Measurements from ENCODE around the gene P4HA2.

The P4HA2 gene

GRCh38 chr5:132227485-132228240, at the start of gene P4HA2:
Gene P4HA2, minus strand, starts transcription at chr5:132227853. Its CDS starts 9,227 bp downstream, at chr5:132218626.
- DNase-seq (ENCODE audit: low read depth): no peak
- peak within 1 kb of the TSS; percentile 58 for H3K4me3 ChIP-seq (ENCODE audit: low read depth, low read length)
- TF ChIP-seq, protein P1, sequence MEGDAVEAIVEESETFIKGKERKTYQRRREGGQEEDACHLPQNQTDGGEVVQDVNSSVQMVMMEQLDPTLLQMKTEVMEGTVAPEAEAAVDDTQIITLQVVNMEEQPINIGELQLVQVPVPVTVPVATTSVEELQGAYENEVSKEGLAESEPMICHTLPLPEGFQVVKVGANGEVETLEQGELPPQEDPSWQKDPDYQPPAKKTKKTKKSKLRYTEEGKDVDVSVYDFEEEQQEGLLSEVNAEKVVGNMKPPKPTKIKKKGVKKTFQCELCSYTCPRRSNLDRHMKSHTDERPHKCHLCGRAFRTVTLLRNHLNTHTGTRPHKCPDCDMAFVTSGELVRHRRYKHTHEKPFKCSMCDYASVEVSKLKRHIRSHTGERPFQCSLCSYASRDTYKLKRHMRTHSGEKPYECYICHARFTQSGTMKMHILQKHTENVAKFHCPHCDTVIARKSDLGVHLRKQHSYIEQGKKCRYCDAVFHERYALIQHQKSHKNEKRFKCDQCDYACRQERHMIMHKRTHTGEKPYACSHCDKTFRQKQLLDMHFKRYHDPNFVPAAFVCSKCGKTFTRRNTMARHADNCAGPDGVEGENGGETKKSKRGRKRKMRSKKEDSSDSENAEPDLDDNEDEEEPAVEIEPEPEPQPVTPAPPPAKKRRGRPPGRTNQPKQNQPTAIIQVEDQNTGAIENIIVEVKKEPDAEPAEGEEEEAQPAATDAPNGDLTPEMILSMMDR (IDR thresholded peaks at IDR 0.05; ENCODE audit: low read depth, low read length, missing control alignments): peak; percentile 11
- in situ Hi-C loops (cut with HindIII; ENCODE audit: low sequenced_read_pairs): no loop called here

- no peak for DNase-seq (ENCODE audit: low read depth)
- in situ Hi-C loops (cut with HindIII; ENCODE audit: low sequenced_read_pairs): no loop called here
- H3K4me3 ChIP-seq (ENCODE audit: low read depth, low read length): no peak overlapping the region
- TF ChIP-seq, protein P1 (IDR thresholded peaks at IDR 0.05; ENCODE audit: low read depth, low read length, missing control alignments): no peak
Measured at GRCh38 chr5:132277256-132277655, 49.6 kb upstream of the P4HA2 start.

GRCh38 chr5:132275367-132276220, 47.9 kb upstream of the P4HA2 start:
- no peak for DNase-seq (ENCODE audit: low read depth)
- in situ Hi-C loops (cut with HindIII; ENCODE audit: low sequenced_read_pairs): no loop called here
- no peak overlapping the region for H3K4me3 ChIP-seq (ENCODE audit: low read depth, low read length)
- TF ChIP-seq, protein P1 (IDR thresholded peaks at IDR 0.05; ENCODE audit: low read depth, low read length, missing control alignments): no peak

GRCh38 chr5:132274050-132274792, 46.6 kb upstream of the P4HA2 start:
- no peak overlapping the region for H3K4me3 ChIP-seq (ENCODE audit: low read depth, low read length)
- in situ Hi-C loops (cut with HindIII; ENCODE audit: low sequenced_read_pairs): no loop called here
- TF ChIP-seq, protein P1 (IDR thresholded peaks at IDR 0.05; ENCODE audit: low read depth, low read length, missing control alignments): no peak
- DNase-seq (ENCODE audit: low read depth): no peak

- TF ChIP-seq, protein P1 (IDR thresholded peaks at IDR 0.05; ENCODE audit: low read depth, low read length, missing control alignments): no peak
- in situ Hi-C loops (cut with HindIII; ENCODE audit: low sequenced_read_pairs): no loop called here
- DNase-seq (ENCODE audit: low read depth): no peak
- H3K4me3 ChIP-seq (ENCODE audit: low read depth, low read length): no peak overlapping the region
Measured at GRCh38 chr5:132273631-132274030, 46.0 kb upstream of the P4HA2 start.

Data from astrocyte of the cerebellum (primary cell).